Activated CD4-positive, alpha-beta T cell treated with anti-CD3 and anti-CD28 coated beads, Interleukin-2, amount 50 U/mL, for 48 hours (primary cell): ENCODE data around the gene CLEC4D.
"Not testable (repeated sequence)": the region's sequence is repeated elsewhere in the genome, so short reads cannot be mapped to it uniquely, and the experiment has no call there.

ENCODE experiments used
- DNase-seq, 2 experiments: peaks; one replicate each; pipeline ENCODE4 v3.0.0-alpha.2; 2020

Gene CLEC4D

GRCh38 chr12:8537820-8538219 lies 24.5 kb downstream of the CLEC4D start:
- not testable (repeated sequence) for DNase-seq

GRCh38 chr12:8540831-8541230 lies 27.5 kb downstream of the CLEC4D start, which contains the start of gene CLEC4E:
Gene CLEC4E, minus strand, starts transcription at chr12:8540905. Its CDS starts 108 bp downstream, at chr12:8540797.
- not testable (repeated sequence) for DNase-seq

GRCh38 chr12:8541562-8541961 lies 28.3 kb downstream of the CLEC4D start:
- no peak for DNase-seq

GRCh38 chr12:8544295-8544694 lies 31.0 kb downstream of the CLEC4D start:
- DNase-seq: peak; percentile 72 to 75

- DNase-seq: no peak
These were observed 33.3 kb downstream of the CLEC4D start for GRCh38 chr12:8546591-8546990.

DNA sequence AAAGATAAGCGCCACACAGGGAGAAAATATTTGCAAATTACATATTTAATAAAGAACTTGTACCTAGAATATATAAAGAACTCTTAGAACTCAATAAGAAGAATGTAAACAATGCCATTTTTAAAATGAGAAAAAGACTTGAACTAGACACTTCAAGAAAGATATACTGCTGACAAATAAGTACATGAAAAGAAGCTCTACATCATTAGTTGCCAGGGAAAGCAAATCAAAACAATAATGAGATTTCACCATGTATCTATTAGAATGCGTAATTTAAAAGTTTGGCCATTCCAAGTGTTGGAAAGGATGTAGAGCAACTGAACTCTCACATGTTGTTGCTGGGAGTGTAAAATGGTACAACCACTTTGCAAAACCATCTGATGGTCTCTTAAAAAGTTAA lies 34.3 kb downstream of the CLEC4D start:
- no peak for DNase-seq

DNA sequence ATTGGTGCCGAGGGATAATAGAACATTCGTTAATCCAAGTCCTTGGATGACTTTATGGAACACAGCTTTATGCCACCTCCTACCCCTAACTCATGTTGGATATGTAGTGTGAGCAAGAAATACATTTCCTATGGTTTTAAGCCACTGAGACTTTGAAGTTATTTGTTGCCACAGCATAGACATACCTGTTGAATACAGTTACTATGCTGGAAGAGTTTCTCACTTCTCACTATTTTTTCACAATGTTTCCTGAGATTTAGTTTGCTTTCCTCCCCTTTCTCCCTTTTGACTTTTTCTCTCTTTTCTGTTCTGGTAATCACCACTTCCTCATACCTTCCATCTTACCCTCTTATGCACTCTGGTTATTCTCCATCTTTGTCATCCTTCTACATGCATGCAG lies 34.9 kb downstream of the CLEC4D start:
- no peak for DNase-seq

DNA sequence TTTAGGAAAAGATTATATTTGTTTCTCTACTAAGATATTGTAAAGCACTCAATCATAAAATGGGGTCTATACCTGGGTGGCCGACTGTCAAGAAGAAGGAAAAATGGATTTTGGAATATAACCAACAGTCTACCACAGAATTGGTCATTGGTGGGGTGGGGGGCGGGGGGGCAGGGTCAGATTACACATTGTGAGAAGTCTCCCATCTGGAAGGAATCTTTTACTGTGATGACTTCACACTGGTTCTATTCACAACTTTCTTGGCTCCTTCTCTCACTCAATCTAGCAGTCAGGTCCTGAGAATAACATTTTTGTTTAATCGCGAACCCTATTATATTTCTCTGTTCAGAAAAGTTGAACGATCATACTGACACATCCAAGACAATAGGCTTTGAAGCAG lies 36.1 kb downstream of the CLEC4D start:
- no peak for DNase-seq

GRCh38 chr12:8553088-8553627 lies 39.9 kb downstream of the CLEC4D start:
- no peak for DNase-seq

DNA sequence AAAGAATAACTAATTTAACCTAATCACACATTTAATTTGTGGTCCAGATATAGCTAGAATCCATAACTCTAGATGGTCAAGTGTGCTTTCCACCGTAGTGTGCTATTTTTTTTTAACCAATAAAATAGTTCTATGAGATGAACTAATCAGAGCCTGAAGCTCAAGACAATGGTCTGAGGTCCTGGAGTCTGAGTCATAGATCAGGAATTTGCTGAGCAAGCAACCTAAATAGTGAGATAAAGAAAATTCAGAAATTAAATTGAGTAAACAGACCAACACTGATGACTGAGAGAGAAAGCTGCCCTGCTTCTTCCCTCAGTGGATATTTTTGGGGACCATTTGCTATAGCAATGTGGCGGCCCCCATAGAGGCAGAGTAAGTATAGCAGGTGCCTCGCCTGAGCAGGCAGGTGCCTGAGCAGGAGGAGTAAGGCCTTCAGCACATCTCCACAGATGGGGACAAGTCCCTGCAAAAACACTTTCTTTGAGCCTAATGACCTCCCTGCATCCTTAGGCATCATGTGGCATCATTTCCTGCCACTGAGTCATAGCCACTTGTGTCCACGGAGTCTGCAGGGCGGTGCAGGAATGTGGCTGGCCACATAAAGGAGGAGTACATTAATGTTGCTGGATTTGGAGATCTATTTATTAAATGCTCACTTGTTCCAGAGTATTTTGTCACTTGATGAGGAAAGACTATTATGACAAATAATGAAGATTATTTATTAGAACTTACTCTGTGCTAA lies 41.3 kb downstream of the CLEC4D start:
- no peak for DNase-seq

DNA sequence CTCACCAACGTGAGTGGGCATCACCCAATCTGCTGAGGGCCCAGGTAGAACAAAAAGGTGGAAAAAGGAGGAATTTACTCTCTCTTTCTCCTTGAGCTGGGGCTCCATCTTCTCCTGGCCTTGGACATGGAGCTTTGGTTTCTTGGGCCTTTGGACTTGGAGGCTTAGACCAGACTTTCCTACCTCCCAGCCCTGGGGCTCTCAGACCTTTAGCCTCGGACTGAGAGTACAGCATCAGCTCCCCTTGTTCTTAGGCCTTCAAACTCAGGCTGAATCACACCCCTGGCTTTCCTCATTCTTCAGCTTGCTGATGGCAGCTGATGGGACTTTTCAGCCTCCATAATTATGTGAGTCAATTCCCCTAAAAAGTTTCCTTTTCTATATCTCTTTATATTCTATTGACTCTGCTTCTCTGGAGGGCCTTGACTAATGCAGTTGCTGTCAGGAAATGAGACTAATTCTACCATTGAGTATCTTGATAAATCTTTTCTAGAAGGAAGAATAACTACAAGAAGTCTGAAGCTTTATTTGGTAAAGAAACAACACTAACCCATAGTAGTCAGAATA lies 43.3 kb downstream of the CLEC4D start:
- DNase-seq: no peak

DNA sequence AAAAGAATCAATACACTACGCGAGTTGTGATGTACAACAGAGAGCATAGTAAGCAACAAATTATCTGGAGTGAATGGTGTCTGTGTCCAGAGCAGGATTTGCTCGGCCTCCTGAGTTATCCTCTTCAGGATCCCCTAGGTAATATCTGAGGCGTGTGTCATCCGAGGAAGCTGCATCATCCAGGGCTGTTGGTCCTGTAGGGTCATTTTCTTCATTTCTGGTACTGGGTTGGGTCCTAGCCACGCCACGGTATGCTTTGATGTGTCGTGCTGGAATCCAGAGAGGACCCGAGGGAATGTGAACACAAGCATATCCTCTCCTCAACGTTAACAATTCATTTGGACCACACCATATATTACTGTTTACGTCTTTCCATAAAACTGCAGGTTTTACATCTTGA lies 46.4 kb downstream of the CLEC4D start:
- DNase-seq: no peak

GRCh38 chr12:8561011-8561410 lies 47.7 kb downstream of the CLEC4D start:
- DNase-seq: no peak

DNA sequence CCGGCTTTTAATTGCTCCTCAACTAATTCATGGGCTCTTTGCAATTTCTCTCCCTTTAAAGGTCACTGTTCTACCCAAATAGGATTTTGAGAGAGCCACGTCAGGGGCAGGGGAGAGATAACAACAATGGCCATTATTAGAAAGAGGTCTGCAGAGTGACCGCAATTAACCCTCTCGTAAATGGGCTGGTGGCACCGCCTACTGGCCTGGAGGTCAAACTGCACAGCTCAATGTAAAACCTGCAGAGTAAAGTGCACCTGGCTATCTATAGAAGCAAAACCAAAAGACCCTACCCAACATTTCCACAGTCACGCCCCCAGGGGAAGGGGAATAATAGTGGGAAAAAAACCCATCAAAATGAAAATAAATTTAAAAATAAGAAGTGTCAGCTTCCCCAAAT lies 49.0 kb downstream of the CLEC4D start:
- DNase-seq: no peak

GRCh38 chr12:8563356-8563755 lies 50.1 kb downstream of the CLEC4D start:
- no peak for DNase-seq

- DNase-seq: no peak
These were observed 51.4 kb downstream of the CLEC4D start for GRCh38 chr12:8564656-8565055.

DNA sequence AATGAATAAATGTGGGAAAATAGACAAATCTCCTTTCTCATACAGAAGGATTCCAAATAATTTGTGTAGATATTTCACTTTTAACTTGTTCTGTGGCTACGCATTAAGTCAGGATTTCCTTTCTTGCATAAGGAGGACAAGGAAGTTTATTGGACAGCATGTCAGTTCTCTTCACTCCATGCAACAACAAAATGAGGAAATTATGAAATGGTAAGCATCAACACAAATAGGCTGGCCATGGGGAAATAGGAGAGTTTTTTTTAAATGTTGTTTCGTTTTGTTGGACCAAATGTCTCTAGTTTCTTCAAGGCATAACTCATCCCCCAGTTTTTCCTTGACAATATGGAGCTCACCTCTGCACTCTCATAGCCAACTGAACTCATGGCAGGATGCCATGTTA lies 52.7 kb downstream of the CLEC4D start:
- not testable (repeated sequence) for DNase-seq

DNA sequence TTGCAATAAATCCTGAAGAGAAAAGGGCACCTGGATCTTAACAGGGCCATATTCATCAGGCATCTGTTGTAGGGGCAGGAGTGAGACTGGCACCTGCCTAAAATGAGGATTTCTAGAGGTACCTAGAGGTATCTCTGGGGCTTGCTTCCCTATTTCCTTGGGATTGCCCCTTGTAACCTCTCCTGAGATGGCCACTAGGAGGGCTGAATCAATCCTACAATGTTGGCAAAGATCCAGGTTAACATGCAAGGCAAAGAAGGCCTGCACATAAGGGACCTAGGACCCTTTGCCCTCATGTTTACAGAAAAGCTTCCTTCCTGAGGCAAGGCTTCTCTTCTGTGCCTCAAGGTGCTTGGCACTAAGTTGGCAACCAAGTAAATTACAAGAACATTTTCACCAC lies 53.2 kb downstream of the CLEC4D start:
- DNase-seq: no peak
